H9 (cell line): Measurements from ENCODE around the gene ATPAF1. TPM values are rescaled to one million over a fixed set of nuclear protein-coding genes. Genes with fewer than 3 reads are reported as not detected.

Source experiments
- DNase-seq: peaks from one replicate; pipeline ENCODE4 v3.0.0-alpha.2; 2017
- H2AFZ ChIP-seq: one replicate; pipeline ENCODE4 v1.6.1; 2013; ENCODE audit warnings: mild to moderate bottlenecking, low read length, control low read depth, moderate library complexity
- H2AK5ac ChIP-seq: 2 replicates; pipeline ENCODE4 v1.6.1; 2013; ENCODE audit warnings: low read length, control low read depth, mixed read lengths; ENCODE audit not compliant: insufficient read length
- H2BK120ac ChIP-seq: one replicate; pipeline ENCODE4 v1.6.1; 2013; ENCODE audit warnings: low read depth, mild to moderate bottlenecking, low read length, control low read depth, inconsistent platforms; ENCODE audit not compliant: poor library complexity, severe bottlenecking
- H2BK12ac ChIP-seq: 2 replicates; pipeline ENCODE4 v1.6.1; 2013; ENCODE audit warnings: low read length, control low read depth, mixed read lengths, low read depth; ENCODE audit not compliant: insufficient read length
- H2BK15ac ChIP-seq: 2 replicates; pipeline ENCODE4 v1.6.1; 2013; ENCODE audit warnings: low read depth, low read length, control low read depth
- H2BK20ac ChIP-seq: one replicate; pipeline ENCODE4 v1.6.1; 2013; ENCODE audit warnings: low read depth, mild to moderate bottlenecking, low read length, control low read depth, inconsistent platforms; ENCODE audit not compliant: poor library complexity, severe bottlenecking
- H2BK5ac ChIP-seq: 2 replicates; pipeline ENCODE4 v1.6.1; 2013; ENCODE audit warnings: low read length, control low read depth, mixed read lengths; ENCODE audit not compliant: insufficient read length
- H3K14ac ChIP-seq: 2 replicates; pipeline ENCODE4 v1.6.1; 2013; ENCODE audit warnings: low read length, control low read depth; ENCODE audit not compliant: insufficient read depth
- H3K18ac ChIP-seq: 2 replicates; pipeline ENCODE4 v1.6.1; 2013; ENCODE audit warnings: low read depth, mild to moderate bottlenecking, mixed read lengths, low read length, control low read depth; ENCODE audit not compliant: insufficient read length
- H3K23ac ChIP-seq: 2 replicates; pipeline ENCODE4 v1.6.1; 2013; ENCODE audit warnings: low read length, control low read depth, mixed read lengths, low read depth; ENCODE audit not compliant: insufficient read length
- H3K23me2 ChIP-seq: 2 replicates; pipeline ENCODE4 v1.6.1; 2013; ENCODE audit warnings: low read depth, mild to moderate bottlenecking, mixed read lengths, low read length, control low read depth; ENCODE audit not compliant: insufficient read length, poor library complexity, severe bottlenecking
- H3K27ac ChIP-seq: 2 replicates; pipeline ENCODE4 v1.5.1; 2013; ENCODE audit warnings: low read length, control low read depth, mixed read lengths, low read depth; ENCODE audit not compliant: insufficient read length
- H3K27me3 ChIP-seq: 2 replicates; pipeline ENCODE4 v1.6.1; 2013; ENCODE audit warnings: low read length, control low read depth, inconsistent platforms; ENCODE audit not compliant: insufficient read depth
- H3K4ac ChIP-seq: 2 replicates; pipeline ENCODE4 v1.6.1; 2013; ENCODE audit warnings: low read depth, mild to moderate bottlenecking, control low read depth, inconsistent platforms, low read length, moderate library complexity
- H3K4me1 ChIP-seq: 2 replicates; pipeline ENCODE4 v1.6.1; 2013; ENCODE audit warnings: low read length, control low read depth, inconsistent platforms; ENCODE audit not compliant: insufficient read depth
- H3K4me2 ChIP-seq: 2 replicates; pipeline ENCODE4 v1.6.1; 2013; ENCODE audit warnings: low read length, control low read depth, mixed read lengths; ENCODE audit not compliant: insufficient read length, insufficient read depth
- H3K56ac ChIP-seq: 2 replicates; pipeline ENCODE4 v1.6.1; 2013; ENCODE audit warnings: low read depth, mild to moderate bottlenecking, mixed read lengths, low read length, control low read depth; ENCODE audit not compliant: insufficient read length
- H3K79me1 ChIP-seq: 2 replicates; pipeline ENCODE4 v1.6.1; 2013; ENCODE audit warnings: low read depth, mild to moderate bottlenecking, moderate library complexity, low read length, control low read depth, inconsistent platforms; ENCODE audit not compliant: insufficient read depth, poor library complexity, severe bottlenecking
- H3K79me2 ChIP-seq: 2 replicates; pipeline ENCODE4 v1.6.1; 2013; ENCODE audit warnings: low read length, control low read depth, inconsistent platforms; ENCODE audit not compliant: insufficient read depth
- H3K9ac ChIP-seq: 2 replicates; pipeline ENCODE4 v1.6.1; 2013; ENCODE audit warnings: low read length, control low read depth, mixed read lengths; ENCODE audit not compliant: insufficient read length; ENCODE audit errors: extremely low read depth
- H3K9me3 ChIP-seq: one replicate; pipeline ENCODE4 v1.6.1; 2013; ENCODE audit warnings: low read depth, low read length, inconsistent platforms; ENCODE audit not compliant: control insufficient read depth
- H3T11ph ChIP-seq: one replicate; pipeline ENCODE4 v1.6.1; 2013; ENCODE audit warnings: mild to moderate bottlenecking, low read length, control low read depth, inconsistent platforms
- H4K20me1 ChIP-seq: one replicate; pipeline ENCODE4 v1.6.1; 2013; ENCODE audit not compliant: control insufficient read depth, insufficient read length, insufficient read depth
- H4K5ac ChIP-seq: 2 replicates; pipeline ENCODE4 v1.6.1; 2013; ENCODE audit warnings: low read depth, mild to moderate bottlenecking, mixed read lengths, low read length, control low read depth; ENCODE audit not compliant: insufficient read length
- H4K8ac ChIP-seq: replicated peaks from 2 replicates; pipeline ENCODE4 v1.6.1; 2013; ENCODE audit warnings: low read length, control low read depth, mixed read lengths, low read depth; ENCODE audit not compliant: insufficient read length
- H4K91ac ChIP-seq: 2 replicates; pipeline ENCODE4 v1.6.1; 2013; ENCODE audit warnings: low read depth, mild to moderate bottlenecking, moderate library complexity, mixed read lengths, low read length, control low read depth; ENCODE audit not compliant: insufficient read length
- H3K27ac Mint-ChIP-seq, 3 experiments: 2 replicates in 2 of 3; 3 replicates in 1 of 3; pipeline ENCODE4 v1.8.0; 2020 to 2021; ENCODE audit warnings: mixed read lengths in 3 of 3, mild to moderate bottlenecking in 1 of 3, moderate library complexity in 1 of 3
- H3K27me3 Mint-ChIP-seq: 2 replicates; pipeline ENCODE4 v1.8.0; 2021; ENCODE audit warnings: low read depth, mild to moderate bottlenecking, moderate library complexity, mixed read lengths
- H3K36me3 Mint-ChIP-seq, 3 experiments: 2 replicates in 2 of 3; 3 replicates in 1 of 3; pipeline ENCODE4 v1.8.0; 2020 to 2021; ENCODE audit warnings: low read depth in 3 of 3, mixed read lengths in 3 of 3; ENCODE audit not compliant: insufficient read depth in 1 of 3
- H3K4me1 Mint-ChIP-seq, 2 experiments: 2 replicates each; pipeline ENCODE4 v1.8.0; 2020; ENCODE audit warnings: mixed read lengths in 2 of 2
- H3K4me3 Mint-ChIP-seq, 2 experiments: 2 replicates in 1 of 2; 3 replicates in 1 of 2; pipeline ENCODE4 v1.8.0; 2020 to 2021; ENCODE audit warnings: mild to moderate bottlenecking in 2 of 2, mixed read lengths in 2 of 2, moderate library complexity in 1 of 2
- H3K9me3 Mint-ChIP-seq, 2 experiments: 2 replicates in 1 of 2; 3 replicates in 1 of 2; pipeline ENCODE4 v1.8.0; 2020; ENCODE audit warnings: mild to moderate bottlenecking in 2 of 2, mixed read lengths in 2 of 2, moderate library complexity in 1 of 2
- WGBS: extraction: QIAGEN DNeasy Blood & Tissue Kit; methylation state at CpG from one replicate; pipeline ENCODE4 v1.1.7; 2013; ENCODE audit warnings: missing lambda C conversion rate, low lambda C conversion rate, mixed read lengths; ENCODE audit not compliant: insufficient read length; ENCODE audit errors: extremely low coverage; 5-methylcytosine and 5-hydroxymethylcytosine counted together
- total RNA-seq: library from RNA; stranded (reverse); gene quantifications from 2 replicates; pipeline ENCODE4 v1.2.1, GENCODE V29; 2021
- TF ChIP-seq, protein P1 (sequence below): fragments of 200-600 bp; sonication (generic); conservative IDR thresholded peaks from 3 replicates; pipeline ENCODE4 v1.8.0; 2021; ENCODE audit warnings: antibody characterized with exemption, mild to moderate bottlenecking

ATPAF1 gene
- total RNA-seq, 1 experiment from 2014 or later: 57.3 TPM

DNA sequence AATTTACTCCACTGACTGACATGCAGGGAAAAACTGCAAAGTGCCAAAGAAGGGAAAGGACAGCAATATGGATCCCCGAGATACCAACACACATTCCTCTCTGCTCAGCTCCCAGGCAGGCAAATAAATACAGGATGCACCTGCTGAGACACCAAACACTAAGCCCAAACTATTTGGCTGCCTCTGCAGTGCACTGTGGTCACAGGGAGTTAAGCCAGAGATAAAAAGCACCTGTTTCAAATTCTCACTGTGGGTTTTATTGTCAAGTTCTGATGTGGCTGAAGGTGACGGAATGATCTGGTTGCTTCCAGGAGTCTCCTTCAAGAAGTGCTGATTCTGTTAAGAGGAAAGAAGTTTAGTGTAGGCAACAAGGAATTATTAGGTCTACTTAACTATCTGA is 21.2 kb upstream of the ATPAF1 start:
- DNase-seq: no peak
- Histone ChIP-seq H3K18ac (no peak overlapping the region), H3T11ph (no peak overlapping the region), H2AFZ (no peak overlapping the region), H4K5ac (no peak overlapping the region), H3K79me1 (no peaks in the 10 kb centered on the region), H3K79me2 (no peaks in the 10 kb centered on the region), H2AK5ac (no peak overlapping the region), H2BK20ac (no peak overlapping the region), H2BK5ac (no peak overlapping the region), H4K8ac (no peak overlapping the region), H3K23ac (no peak overlapping the region), H2BK120ac (no peak overlapping the region), H3K14ac (no peak overlapping the region), H2BK12ac (no peak overlapping the region), H3K4me1 (no peaks in the 10 kb centered on the region), H3K4me2 (no peak overlapping the region), H4K20me1 (no peaks in the 10 kb centered on the region), H2BK15ac (no peak overlapping the region), H3K27me3 (no peaks in the 10 kb centered on the region), H3K9ac (no peak overlapping the region), H4K91ac (no peak overlapping the region), H3K4ac (no peak overlapping the region), H3K56ac (no peak overlapping the region), H3K27ac (no peak overlapping the region), H3K9me3 (no peaks in the 10 kb centered on the region), H3K23me2 (no peaks in the 10 kb centered on the region)
- no peaks in the 10 kb centered on the region for H3K4me1 Mint-ChIP-seq
- no peaks in the 10 kb centered on the region for H3K27me3 Mint-ChIP-seq
- H3K4me3 Mint-ChIP-seq: no peak overlapping the region
- no peaks in the 10 kb centered on the region for H3K9me3 Mint-ChIP-seq
- TF ChIP-seq, protein P1, sequence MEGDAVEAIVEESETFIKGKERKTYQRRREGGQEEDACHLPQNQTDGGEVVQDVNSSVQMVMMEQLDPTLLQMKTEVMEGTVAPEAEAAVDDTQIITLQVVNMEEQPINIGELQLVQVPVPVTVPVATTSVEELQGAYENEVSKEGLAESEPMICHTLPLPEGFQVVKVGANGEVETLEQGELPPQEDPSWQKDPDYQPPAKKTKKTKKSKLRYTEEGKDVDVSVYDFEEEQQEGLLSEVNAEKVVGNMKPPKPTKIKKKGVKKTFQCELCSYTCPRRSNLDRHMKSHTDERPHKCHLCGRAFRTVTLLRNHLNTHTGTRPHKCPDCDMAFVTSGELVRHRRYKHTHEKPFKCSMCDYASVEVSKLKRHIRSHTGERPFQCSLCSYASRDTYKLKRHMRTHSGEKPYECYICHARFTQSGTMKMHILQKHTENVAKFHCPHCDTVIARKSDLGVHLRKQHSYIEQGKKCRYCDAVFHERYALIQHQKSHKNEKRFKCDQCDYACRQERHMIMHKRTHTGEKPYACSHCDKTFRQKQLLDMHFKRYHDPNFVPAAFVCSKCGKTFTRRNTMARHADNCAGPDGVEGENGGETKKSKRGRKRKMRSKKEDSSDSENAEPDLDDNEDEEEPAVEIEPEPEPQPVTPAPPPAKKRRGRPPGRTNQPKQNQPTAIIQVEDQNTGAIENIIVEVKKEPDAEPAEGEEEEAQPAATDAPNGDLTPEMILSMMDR: no peak
- WGBS: no CpG with 5 or more reads among the region's 2 CpGs
- H3K27ac Mint-ChIP-seq: peak overlapping the region in 2 of 3 experiments; percentile 37 to 66; a peak in 2 of 7 replicates
- H3K36me3 Mint-ChIP-seq: peaks cover 10 to 71% (median 62%) of the 10 kb centered on the region in 3 experiments; a peak in 6 of 7 replicates
